ENCODE results near the gene IL15. TPM values are rescaled to one million over a fixed set of nuclear protein-coding genes. Genes with fewer than 3 reads are reported as not detected.

Gene IL15
- total and polyA plus RNA-seq, 2 of the 4 experiments (the other 2 are of a cell fraction), result 5.0 to 5.2 TPM

DNA sequence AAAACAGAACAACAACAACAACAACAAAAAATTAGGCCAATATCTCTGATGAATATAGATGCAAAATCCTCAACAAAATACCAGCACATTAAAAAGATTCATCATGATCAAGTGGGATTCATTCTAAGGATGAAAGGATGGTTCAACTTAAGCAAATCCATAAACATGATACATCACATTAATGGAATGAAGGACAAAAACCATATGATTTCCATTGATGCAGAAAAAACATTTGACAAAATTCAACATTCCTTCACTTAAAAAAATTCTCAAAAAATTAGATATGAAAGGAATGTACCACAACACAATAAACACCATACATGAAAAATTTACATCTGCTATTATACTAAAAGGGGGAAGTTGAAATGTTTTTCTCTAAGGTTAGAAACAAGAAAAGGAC lies 103.3 kb downstream of the IL15 start:
- TF ChIP-seq FOS (IDR thresholded peaks at IDR 0.05; ENCODE audit: low read depth, low read length), result no peak
- TF ChIP-seq RFX5 (IDR thresholded peaks at IDR 0.05; ENCODE audit: low read depth, low read length), result no peak
- no peak for TF ChIP-seq NFE2L2 (IDR thresholded peaks at IDR 0.05; ENCODE audit: low read depth, low read length)
- no peak for TF ChIP-seq CEBPB (IDR thresholded peaks at IDR 0.05; ENCODE audit: low read depth, low read length)
- TF ChIP-seq, protein P1, sequence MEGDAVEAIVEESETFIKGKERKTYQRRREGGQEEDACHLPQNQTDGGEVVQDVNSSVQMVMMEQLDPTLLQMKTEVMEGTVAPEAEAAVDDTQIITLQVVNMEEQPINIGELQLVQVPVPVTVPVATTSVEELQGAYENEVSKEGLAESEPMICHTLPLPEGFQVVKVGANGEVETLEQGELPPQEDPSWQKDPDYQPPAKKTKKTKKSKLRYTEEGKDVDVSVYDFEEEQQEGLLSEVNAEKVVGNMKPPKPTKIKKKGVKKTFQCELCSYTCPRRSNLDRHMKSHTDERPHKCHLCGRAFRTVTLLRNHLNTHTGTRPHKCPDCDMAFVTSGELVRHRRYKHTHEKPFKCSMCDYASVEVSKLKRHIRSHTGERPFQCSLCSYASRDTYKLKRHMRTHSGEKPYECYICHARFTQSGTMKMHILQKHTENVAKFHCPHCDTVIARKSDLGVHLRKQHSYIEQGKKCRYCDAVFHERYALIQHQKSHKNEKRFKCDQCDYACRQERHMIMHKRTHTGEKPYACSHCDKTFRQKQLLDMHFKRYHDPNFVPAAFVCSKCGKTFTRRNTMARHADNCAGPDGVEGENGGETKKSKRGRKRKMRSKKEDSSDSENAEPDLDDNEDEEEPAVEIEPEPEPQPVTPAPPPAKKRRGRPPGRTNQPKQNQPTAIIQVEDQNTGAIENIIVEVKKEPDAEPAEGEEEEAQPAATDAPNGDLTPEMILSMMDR (conservative IDR thresholded peaks at IDR 0.05; ENCODE audit: low read depth, low read length), result no peak
- TF ChIP-seq RCOR1 (IDR thresholded peaks at IDR 0.05; ENCODE audit: insufficient replicate concordance, low read length), result no peak
- no peak for TF ChIP-seq SMC3 (IDR thresholded peaks at IDR 0.05; ENCODE audit: low read depth, low read length)
- TF ChIP-seq MAZ (IDR thresholded peaks at IDR 0.05; ENCODE audit: borderline replicate concordance, low read depth, low read length), result no peak
- H3K27ac ChIP-seq (ENCODE audit: insufficient read depth, low read length), result no peak overlapping the region
- H3K9me1 ChIP-seq (ENCODE audit: insufficient read depth, low read length), result no peaks in the 10 kb centered on the region
- ATAC-seq (ENCODE audit: low read depth), result no peak
- BruUV-seq (replicated peaks), result no TSS peak
- no peak overlapping the region for H4K91ac ChIP-seq (ENCODE audit: insufficient read depth, low read depth, low read length)
- no peak overlapping the region for H3K4me3 ChIP-seq (ENCODE audit: insufficient read depth, low read depth, low read length)
- H3K4me1 ChIP-seq (ENCODE audit: control insufficient read depth, insufficient read depth, low read length), result no peaks in the 10 kb centered on the region
- no peak overlapping the region for H4K5ac ChIP-seq (ENCODE audit: low read depth, low read length)
- in situ Hi-C loops (cut with MboI; ENCODE audit: low sequenced_read_pairs), result no loop called here
- dilution Hi-C loops (cut with HindIII; ENCODE audit: low sequenced_read_pairs, unreplicated experiment), result no loop called here
- no peaks in the 10 kb centered on the region for H3K9me3 ChIP-seq (ENCODE audit: control insufficient read depth, insufficient read depth, low read length)
- POLR2A ChIA-PET (ENCODE audit: unreplicated experiment), result no interaction called here
- no peak overlapping the region for H3K14ac ChIP-seq (replicated peaks; ENCODE audit: low read depth, low read length)
- H2AFZ ChIP-seq (replicated peaks; ENCODE audit: low read length, poor library complexity), result no peak overlapping the region
- no peak overlapping the region for H4K8ac ChIP-seq (ENCODE audit: low read depth in 2 of 2, low read length in 2 of 2)
- no peak overlapping the region for H3K23ac ChIP-seq (ENCODE audit: low read depth, low read length)
- H2BK5ac ChIP-seq (ENCODE audit: low read depth, low read length, poor library complexity, severe bottlenecking), result no peak overlapping the region
- DNase-seq, result no peak
- no peak overlapping the region for H3K18ac ChIP-seq (ENCODE audit: low read depth, low read length)
- H3K9ac ChIP-seq (ENCODE audit: low read depth, low read length), result no peak overlapping the region
- intact Hi-C loops (cut with micrococcal nuclease), result loop anchor here (10.0 kb wide), 1 partner anchor 345 kb away; no protein-coding TSS in a partner anchor
- CTCF ChIA-PET, result no interaction called here
- H2BK20ac ChIP-seq (ENCODE audit: low read depth, low read length), result no peak overlapping the region
- no peak overlapping the region for H2AK5ac ChIP-seq (ENCODE audit: low read depth, low read length)
- H2BK15ac ChIP-seq (ENCODE audit: low read depth, low read length), result no peak overlapping the region
- no peaks in the 10 kb centered on the region for H3K36me3 ChIP-seq (ENCODE audit: control insufficient read depth, insufficient read depth, low read length)
- no peak overlapping the region for H3K56ac ChIP-seq (ENCODE audit: extremely low read depth, insufficient read depth, low read length)
- H3K27me3 ChIP-seq (ENCODE audit: control insufficient read depth, insufficient read depth, low read length), result no peaks in the 10 kb centered on the region
- no peak overlapping the region for H3K4ac ChIP-seq (ENCODE audit: low read depth, low read length)
- no peaks in the 10 kb centered on the region for H3K79me1 ChIP-seq (ENCODE audit: low read depth in 1 of 2, low read length in 2 of 2)
- H3K4me2 ChIP-seq (ENCODE audit: low read depth, low read length), result no peak overlapping the region
- H2AK9ac ChIP-seq (replicated peaks; ENCODE audit: low read depth, low read length, poor library complexity), result no peak overlapping the region
- no peaks in the 10 kb centered on the region for H4K20me1 ChIP-seq (ENCODE audit: insufficient read depth, low read length)
- no peak overlapping the region for H2BK120ac ChIP-seq (ENCODE audit: low read depth, low read length)

All from IMR-90 (cell line).